ENCODE measurements around the gene SOCS3. TPM values are rescaled to one million over a fixed set of nuclear protein-coding genes. Genes with fewer than 3 reads are reported as not detected.

Gene SOCS3
- total and polyA plus RNA-seq, 7 donors, result 10.3 to 499 (median 45.7) TPM

DNA sequence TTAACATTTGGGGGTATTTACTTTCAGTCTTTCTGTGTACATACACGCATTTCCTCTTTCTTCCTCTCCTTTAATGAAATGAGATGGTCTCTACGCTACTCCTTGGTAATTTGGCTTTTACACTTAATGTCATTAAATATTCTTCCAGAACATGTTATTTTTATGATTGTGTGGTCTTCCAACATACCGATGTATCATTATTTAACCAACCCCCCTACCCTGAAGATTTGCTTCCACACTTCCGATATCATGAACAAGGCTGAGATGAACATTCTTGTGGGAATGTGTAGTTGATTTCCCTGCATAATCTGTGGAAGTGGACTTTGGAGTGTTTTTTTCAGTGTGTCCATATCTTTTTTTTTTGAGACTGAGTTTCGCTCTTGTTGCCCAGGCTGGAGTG is 16.3 kb upstream of the SOCS3 start:
- no peaks in the 10 kb centered on the region for H3K36me3 ChIP-seq
- H3K27me3 ChIP-seq, result no peaks in the 10 kb centered on the region
- WGBS, 2 donors, result 84 to 87% methylated on average over 5 of the region's 5 CpGs
- H3K9me3 ChIP-seq, result no peaks in the 10 kb centered on the region
- peaks cover 0 to 44% (median 34%) of the 10 kb centered on the region in 4 donors for H3K4me1 ChIP-seq
- intact Hi-C loops (cut with DNase I), result no loop called here
- H3K4me3 ChIP-seq, result no peak overlapping the region
- TF ChIP-seq POLR2A (IDR thresholded peaks at IDR 0.05) (no peak), POLR2AphosphoS5 (IDR thresholded peaks at IDR 0.05) (no peak), EP300 (IDR thresholded peaks at IDR 0.05) (no peak)
- TF ChIP-seq, protein P1, sequence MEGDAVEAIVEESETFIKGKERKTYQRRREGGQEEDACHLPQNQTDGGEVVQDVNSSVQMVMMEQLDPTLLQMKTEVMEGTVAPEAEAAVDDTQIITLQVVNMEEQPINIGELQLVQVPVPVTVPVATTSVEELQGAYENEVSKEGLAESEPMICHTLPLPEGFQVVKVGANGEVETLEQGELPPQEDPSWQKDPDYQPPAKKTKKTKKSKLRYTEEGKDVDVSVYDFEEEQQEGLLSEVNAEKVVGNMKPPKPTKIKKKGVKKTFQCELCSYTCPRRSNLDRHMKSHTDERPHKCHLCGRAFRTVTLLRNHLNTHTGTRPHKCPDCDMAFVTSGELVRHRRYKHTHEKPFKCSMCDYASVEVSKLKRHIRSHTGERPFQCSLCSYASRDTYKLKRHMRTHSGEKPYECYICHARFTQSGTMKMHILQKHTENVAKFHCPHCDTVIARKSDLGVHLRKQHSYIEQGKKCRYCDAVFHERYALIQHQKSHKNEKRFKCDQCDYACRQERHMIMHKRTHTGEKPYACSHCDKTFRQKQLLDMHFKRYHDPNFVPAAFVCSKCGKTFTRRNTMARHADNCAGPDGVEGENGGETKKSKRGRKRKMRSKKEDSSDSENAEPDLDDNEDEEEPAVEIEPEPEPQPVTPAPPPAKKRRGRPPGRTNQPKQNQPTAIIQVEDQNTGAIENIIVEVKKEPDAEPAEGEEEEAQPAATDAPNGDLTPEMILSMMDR (IDR thresholded peaks at IDR 0.05), result no peak
- no peak for DNase-seq
- H3K27ac ChIP-seq, result peak overlapping the region in 3 of 4 donors; percentile 59 to 71 (median 65)

DNA sequence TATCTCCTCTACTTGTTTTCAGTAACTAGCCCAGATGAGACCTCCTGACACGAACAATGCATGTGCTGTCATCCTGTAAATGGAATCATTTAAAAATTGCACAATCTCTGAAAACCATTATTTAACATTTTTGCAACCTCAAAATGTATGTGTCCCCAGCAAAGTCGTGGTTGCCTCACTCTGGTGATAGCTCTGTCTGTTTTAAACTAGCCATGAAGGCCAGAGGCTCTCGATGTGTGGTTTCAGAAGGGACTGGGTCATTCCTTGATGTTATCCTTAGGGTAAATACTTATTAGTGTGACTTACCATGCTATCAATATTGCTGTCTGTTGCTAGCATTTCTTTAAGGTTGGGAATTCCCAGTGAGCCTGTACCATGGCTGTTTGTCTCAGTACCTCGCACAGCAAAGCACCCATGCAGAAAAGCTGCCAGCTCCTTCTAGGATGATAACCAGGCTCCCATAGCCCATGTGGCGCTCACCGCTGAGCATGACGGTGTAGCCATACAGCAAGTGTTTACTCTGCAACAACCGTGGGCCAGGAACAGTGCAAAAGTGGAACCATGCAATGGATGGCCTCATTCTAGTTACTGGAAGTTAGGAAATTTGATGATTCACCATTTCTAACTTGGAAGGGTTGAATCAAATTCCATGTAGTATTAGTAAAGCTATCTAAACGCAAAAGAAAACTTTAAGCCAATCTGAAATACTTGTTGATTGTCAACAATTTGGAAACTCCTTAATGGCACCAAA is 15.7 kb upstream of the SOCS3 start:
- 64 to 66% methylated on average over 9 of the region's 9 CpGs for whole genome bisulfite sequencing, 2 donors

DNA sequence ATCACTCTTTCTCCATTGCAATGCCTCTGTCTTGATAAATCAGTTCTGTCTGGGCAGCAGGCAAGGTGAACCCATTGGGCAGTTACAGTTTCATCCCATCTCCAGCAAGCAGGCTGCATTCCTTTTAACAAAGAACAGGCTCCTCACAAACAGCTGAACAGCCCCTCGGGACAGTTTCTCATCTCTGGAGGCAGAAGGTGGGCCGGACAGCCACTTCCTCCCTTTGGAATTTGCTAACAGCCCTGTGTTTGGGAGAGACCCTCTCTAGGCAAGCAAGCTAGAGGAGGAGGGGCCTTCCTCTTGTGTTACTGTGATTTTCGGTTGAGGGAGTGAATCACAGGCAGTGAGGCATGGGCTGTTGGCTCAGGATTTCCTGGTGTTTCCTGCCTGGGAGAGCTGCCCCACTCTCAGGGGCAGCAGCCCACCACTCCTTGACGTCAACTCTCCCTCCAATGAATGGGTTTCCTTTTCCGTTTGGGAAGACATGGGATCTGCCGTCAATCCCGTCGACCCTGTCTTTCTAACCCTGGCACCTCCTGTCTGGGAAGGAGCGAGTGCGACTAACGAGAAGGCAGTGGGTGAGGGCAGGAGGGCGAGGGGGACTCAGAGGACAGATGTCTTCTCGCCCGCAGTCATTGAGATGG is 14.9 kb upstream of the SOCS3 start:
- no peaks in the 10 kb centered on the region for H3K36me3 ChIP-seq
- TF ChIP-seq POLR2A (IDR thresholded peaks at IDR 0.05) (no peak), EP300 (IDR thresholded peaks at IDR 0.05) (no peak), POLR2AphosphoS5 (IDR thresholded peaks at IDR 0.05) (peak in 1 of 4 donors; percentile 6)
- TF ChIP-seq, protein P1 (IDR thresholded peaks at IDR 0.05), result no peak
- H3K9me3 ChIP-seq, result no peaks in the 10 kb centered on the region
- H3K27me3 ChIP-seq, result no peaks in the 10 kb centered on the region
- intact Hi-C loops (cut with DNase I), result no loop called here
- H3K4me1 ChIP-seq, result peaks cover 0 to 39% (median 22%) of the 10 kb centered on the region in 4 donors
- H3K27ac ChIP-seq, result peak overlapping the region in 3 of 4 donors; percentile 59 to 71 (median 65)
- 78 to 84% methylated on average over 14 of the region's 14 CpGs for WGBS, 2 donors
- DNase-seq, result no peak
- H3K4me3 ChIP-seq, result no peak overlapping the region

More for the DNA sequence above, 15.7 kb upstream of the SOCS3 start:
- Histone ChIP-seq H3K36me3 (no peaks in the 10 kb centered on the region), H3K27me3 (no peaks in the 10 kb centered on the region), H3K4me1 (peaks cover 0 to 44% (median 28%) of the 10 kb centered on the region in 4 donors), H3K4me3 (no peak overlapping the region), H3K9me3 (no peaks in the 10 kb centered on the region), H3K27ac (peak overlapping the region in 3 of 4 donors; percentile 59 to 71 (median 65))
- DNase-seq, result peak; percentile 87
- intact Hi-C loops (cut with DNase I), result no loop called here
- no peak for TF ChIP-seq POLR2A (IDR thresholded peaks at IDR 0.05)
- TF ChIP-seq, protein P1 (IDR thresholded peaks at IDR 0.05), result no peak
- peak in 2 of 4 donors; percentile 66 to 82 for TF ChIP-seq EP300 (IDR thresholded peaks at IDR 0.05)
- peak; percentile 35 to 93 (median 73) for TF ChIP-seq POLR2AphosphoS5 (IDR thresholded peaks at IDR 0.05)

DNA sequence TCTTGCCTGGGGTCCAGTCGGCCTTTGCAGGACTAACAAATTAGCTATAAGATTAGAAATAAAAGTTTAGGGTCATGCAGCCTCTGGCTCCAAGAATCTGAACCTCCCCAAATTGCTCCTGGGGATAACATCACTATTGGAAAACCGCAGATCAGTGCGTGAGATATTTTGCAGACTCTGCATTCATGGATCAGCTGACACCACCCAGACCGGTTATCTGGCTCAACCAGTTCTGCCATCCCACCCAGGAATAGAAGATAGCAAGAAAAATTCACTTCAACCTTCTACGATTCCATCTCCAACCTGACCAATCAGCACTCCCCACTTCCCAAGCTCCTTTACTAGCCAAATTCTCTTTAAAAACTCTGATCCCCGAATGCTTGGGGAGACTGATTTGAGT is 14.3 kb upstream of the SOCS3 start:
- no peak for DNase-seq
- Histone ChIP-seq H3K4me3 (no peak overlapping the region), H3K9me3 (no peaks in the 10 kb centered on the region), H3K36me3 (no peaks in the 10 kb centered on the region), H3K4me1 (peaks cover 0 to 34% (median 16%) of the 10 kb centered on the region in 4 donors), H3K27me3 (no peaks in the 10 kb centered on the region), H3K27ac (peak overlapping the region in 1 of 4 donors; percentile 65)
- intact Hi-C loops (cut with DNase I), result no loop called here
- TF ChIP-seq, protein P1 (IDR thresholded peaks at IDR 0.05), result no peak
- TF ChIP-seq POLR2A (IDR thresholded peaks at IDR 0.05) (no peak), POLR2AphosphoS5 (IDR thresholded peaks at IDR 0.05) (no peak), EP300 (IDR thresholded peaks at IDR 0.05) (no peak)
- 62 to 83% methylated on average over 6 of the region's 6 CpGs for WGBS, 2 donors

Data from sigmoid colon (tissue), 7 donors.